ENCODE data around the gene ABCB1.

- TF ChIP-seq, protein P1, sequence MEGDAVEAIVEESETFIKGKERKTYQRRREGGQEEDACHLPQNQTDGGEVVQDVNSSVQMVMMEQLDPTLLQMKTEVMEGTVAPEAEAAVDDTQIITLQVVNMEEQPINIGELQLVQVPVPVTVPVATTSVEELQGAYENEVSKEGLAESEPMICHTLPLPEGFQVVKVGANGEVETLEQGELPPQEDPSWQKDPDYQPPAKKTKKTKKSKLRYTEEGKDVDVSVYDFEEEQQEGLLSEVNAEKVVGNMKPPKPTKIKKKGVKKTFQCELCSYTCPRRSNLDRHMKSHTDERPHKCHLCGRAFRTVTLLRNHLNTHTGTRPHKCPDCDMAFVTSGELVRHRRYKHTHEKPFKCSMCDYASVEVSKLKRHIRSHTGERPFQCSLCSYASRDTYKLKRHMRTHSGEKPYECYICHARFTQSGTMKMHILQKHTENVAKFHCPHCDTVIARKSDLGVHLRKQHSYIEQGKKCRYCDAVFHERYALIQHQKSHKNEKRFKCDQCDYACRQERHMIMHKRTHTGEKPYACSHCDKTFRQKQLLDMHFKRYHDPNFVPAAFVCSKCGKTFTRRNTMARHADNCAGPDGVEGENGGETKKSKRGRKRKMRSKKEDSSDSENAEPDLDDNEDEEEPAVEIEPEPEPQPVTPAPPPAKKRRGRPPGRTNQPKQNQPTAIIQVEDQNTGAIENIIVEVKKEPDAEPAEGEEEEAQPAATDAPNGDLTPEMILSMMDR (IDR thresholded peaks at IDR 0.05; ENCODE audit: low read length): no peak
- TF ChIP-seq EZH2 (IDR thresholded peaks at IDR 0.05; ENCODE audit: borderline replicate concordance, low read length): no peak
Observed at GRCh38 chr7:87528730-87529129, 72.0 kb downstream of the ABCB1 start.
